Measurements from ENCODE around the gene FSIP1.
A peak's percentile ranks its signal among the peaks of the same experiment; 100 is the strongest.

Gene FSIP1

DNA sequence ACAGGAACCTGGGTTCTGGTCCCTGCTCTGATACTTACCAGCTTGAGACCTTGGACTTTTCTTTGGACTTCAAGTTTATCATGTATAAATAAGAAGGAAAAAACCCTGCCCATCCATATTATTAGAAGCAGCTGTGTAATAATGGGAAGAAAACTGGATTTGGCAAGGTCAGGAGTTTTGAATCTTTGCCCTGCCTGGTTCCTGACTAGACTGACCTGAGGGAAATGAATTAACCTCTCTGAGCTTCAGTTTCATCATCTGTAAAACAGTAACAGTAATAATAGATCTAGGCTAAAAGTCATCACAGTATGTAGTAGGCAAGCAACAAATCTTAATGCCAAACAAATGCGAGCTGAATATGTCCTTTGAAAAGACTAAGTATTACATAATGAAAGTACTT is 68.8 kb downstream of the FSIP1 start:
- TF ChIP-seq, protein P1, sequence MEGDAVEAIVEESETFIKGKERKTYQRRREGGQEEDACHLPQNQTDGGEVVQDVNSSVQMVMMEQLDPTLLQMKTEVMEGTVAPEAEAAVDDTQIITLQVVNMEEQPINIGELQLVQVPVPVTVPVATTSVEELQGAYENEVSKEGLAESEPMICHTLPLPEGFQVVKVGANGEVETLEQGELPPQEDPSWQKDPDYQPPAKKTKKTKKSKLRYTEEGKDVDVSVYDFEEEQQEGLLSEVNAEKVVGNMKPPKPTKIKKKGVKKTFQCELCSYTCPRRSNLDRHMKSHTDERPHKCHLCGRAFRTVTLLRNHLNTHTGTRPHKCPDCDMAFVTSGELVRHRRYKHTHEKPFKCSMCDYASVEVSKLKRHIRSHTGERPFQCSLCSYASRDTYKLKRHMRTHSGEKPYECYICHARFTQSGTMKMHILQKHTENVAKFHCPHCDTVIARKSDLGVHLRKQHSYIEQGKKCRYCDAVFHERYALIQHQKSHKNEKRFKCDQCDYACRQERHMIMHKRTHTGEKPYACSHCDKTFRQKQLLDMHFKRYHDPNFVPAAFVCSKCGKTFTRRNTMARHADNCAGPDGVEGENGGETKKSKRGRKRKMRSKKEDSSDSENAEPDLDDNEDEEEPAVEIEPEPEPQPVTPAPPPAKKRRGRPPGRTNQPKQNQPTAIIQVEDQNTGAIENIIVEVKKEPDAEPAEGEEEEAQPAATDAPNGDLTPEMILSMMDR (IDR thresholded peaks at IDR 0.05; ENCODE audit: poor library complexity, severe bottlenecking) = no peak
- Histone ChIP-seq H3K4me1 (ENCODE audit: insufficient read depth, poor library complexity, severe bottlenecking) (no peaks in the 10 kb centered on the region), H3K27ac (ENCODE audit: poor library complexity, severe bottlenecking) (no peak overlapping the region), H3K27me3 (ENCODE audit: insufficient read depth, poor library complexity, severe bottlenecking) (no peaks in the 10 kb centered on the region), H3K4me3 (ENCODE audit: severe bottlenecking) (no peak overlapping the region), H3K36me3 (ENCODE audit: low read depth) (no peaks in the 10 kb centered on the region), H3K9me3 (ENCODE audit: severe bottlenecking) (peaks cover 2% of the 10 kb centered on the region)
- DNase-seq (ENCODE audit: low spot score) (no peak), ATAC-seq (ENCODE audit: low read depth) (no peak)

DNA sequence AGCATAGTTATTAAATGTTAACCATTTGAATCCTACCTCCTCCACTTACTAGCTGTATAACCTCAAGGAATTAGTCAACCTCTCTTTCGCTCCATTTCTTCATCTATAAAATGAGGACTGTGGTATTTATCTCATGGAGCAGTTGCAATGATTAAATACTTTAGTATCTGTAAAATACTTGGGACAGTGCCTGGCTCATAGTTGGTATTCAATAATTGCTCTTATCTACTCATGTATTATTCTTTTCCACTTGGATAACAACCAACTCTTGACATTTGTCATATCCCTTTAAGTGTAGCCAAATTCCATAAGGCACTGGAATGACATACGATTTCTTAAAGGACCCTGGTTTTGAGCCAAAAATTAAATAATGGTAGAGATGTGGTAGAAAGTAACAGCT is 72.0 kb downstream of the FSIP1 start:
- Histone ChIP-seq H3K4me3 (ENCODE audit: severe bottlenecking) (no peak overlapping the region), H3K9me3 (ENCODE audit: severe bottlenecking) (peaks cover 2% of the 10 kb centered on the region), H3K27me3 (ENCODE audit: insufficient read depth, poor library complexity, severe bottlenecking) (no peaks in the 10 kb centered on the region), H3K27ac (ENCODE audit: poor library complexity, severe bottlenecking) (no peak overlapping the region), H3K4me1 (ENCODE audit: insufficient read depth, poor library complexity, severe bottlenecking) (no peaks in the 10 kb centered on the region), H3K36me3 (ENCODE audit: low read depth) (no peaks in the 10 kb centered on the region)
- DNase-seq (ENCODE audit: low spot score) = no peak
- ATAC-seq (ENCODE audit: low read depth) = no peak
- TF ChIP-seq, protein P1 (IDR thresholded peaks at IDR 0.05; ENCODE audit: poor library complexity, severe bottlenecking) = no peak

DNA sequence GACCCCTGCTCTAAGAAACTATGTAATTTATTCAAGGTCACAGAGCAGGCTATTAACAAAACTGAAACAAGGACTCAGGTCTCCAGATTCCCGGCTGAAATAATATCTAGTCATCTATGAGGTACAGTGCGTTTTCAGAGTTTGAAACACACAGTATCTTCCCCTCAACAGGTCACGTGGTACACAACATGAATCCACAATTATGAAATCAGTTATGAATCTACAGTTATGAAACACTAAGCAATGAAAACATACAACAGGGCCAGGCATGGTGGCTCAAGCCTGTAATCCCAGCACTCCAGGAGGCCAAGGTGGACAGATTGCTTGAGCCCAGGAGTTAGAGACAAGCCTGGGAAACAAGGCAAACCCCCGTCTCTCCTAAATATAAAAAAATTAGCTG is 72.7 kb downstream of the FSIP1 start:
- no peak for DNase-seq (ENCODE audit: low spot score)
- H3K4me1 ChIP-seq (ENCODE audit: insufficient read depth, poor library complexity, severe bottlenecking) = no peaks in the 10 kb centered on the region

DNA sequence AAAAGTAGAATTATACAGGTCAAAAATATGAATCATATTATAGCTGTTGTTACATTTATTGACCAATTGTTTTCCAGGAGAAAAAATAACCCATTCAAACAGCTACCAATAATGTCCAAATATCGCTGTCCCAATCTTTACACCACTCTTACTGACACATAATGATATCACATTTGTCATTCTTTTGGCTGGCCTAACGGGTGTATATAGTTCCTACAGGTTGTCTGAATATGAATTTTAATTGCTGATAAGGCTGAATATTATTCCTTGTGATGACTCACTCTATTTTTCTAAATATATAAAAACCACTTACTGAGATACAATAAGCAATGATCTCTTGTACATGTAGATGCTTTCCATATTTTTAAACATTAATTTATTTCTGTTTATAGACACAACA is 76.4 kb downstream of the FSIP1 start:
- H3K9me3 ChIP-seq (ENCODE audit: severe bottlenecking) = peaks cover 2% of the 10 kb centered on the region
- H3K4me1 ChIP-seq (ENCODE audit: insufficient read depth, poor library complexity, severe bottlenecking) = no peaks in the 10 kb centered on the region
- no peak overlapping the region for H3K27ac ChIP-seq (ENCODE audit: poor library complexity, severe bottlenecking)
- ATAC-seq (ENCODE audit: low read depth) = no peak
- H3K36me3 ChIP-seq (ENCODE audit: low read depth) = no peaks in the 10 kb centered on the region
- no peak overlapping the region for H3K4me3 ChIP-seq (ENCODE audit: severe bottlenecking)
- TF ChIP-seq, protein P1 (IDR thresholded peaks at IDR 0.05; ENCODE audit: poor library complexity, severe bottlenecking) = no peak
- no peaks in the 10 kb centered on the region for H3K27me3 ChIP-seq (ENCODE audit: insufficient read depth, poor library complexity, severe bottlenecking)
- DNase-seq (ENCODE audit: low spot score) = no peak

More for the DNA sequence above, 72.7 kb downstream of the FSIP1 start:
- TF ChIP-seq, protein P1 (IDR thresholded peaks at IDR 0.05; ENCODE audit: poor library complexity, severe bottlenecking) = no peak
- H3K4me3 ChIP-seq (ENCODE audit: severe bottlenecking) = no peak overlapping the region
- H3K27me3 ChIP-seq (ENCODE audit: insufficient read depth, poor library complexity, severe bottlenecking) = no peaks in the 10 kb centered on the region
- peaks cover 2% of the 10 kb centered on the region for H3K9me3 ChIP-seq (ENCODE audit: severe bottlenecking)
- H3K27ac ChIP-seq (ENCODE audit: poor library complexity, severe bottlenecking) = no peak overlapping the region
- ATAC-seq (ENCODE audit: low read depth) = no peak
- no peaks in the 10 kb centered on the region for H3K36me3 ChIP-seq (ENCODE audit: low read depth)

DNA sequence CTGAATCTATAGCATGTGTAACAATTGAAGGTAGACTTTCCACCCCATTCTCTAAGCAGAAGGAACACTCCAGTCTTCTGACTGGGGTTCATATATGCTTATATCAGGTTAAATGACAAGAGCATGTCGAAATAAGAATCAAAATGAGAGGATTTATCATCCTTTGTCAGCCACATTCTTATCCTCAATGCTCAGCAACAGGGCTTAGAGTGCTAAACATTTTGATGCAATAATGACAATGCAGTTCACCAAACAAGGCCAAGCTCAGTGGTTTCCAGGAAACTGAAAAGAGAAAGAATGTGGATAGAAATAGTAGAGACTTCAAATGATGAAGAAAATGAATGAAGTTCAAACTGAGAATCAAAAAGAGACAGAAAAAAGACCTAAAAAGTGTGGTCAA is 78.0 kb downstream of the FSIP1 start:
- ATAC-seq (ENCODE audit: low read depth) (peak; percentile 55; the same call in 2 of the 3 replicates), DNase-seq (ENCODE audit: low spot score) (no peak)
- Histone ChIP-seq H3K4me3 (ENCODE audit: severe bottlenecking) (no peak overlapping the region), H3K4me1 (ENCODE audit: insufficient read depth, poor library complexity, severe bottlenecking) (no peaks in the 10 kb centered on the region), H3K36me3 (ENCODE audit: low read depth) (no peaks in the 10 kb centered on the region), H3K27ac (ENCODE audit: poor library complexity, severe bottlenecking) (no peak overlapping the region), H3K9me3 (ENCODE audit: severe bottlenecking) (no peaks in the 10 kb centered on the region), H3K27me3 (ENCODE audit: insufficient read depth, poor library complexity, severe bottlenecking) (no peaks in the 10 kb centered on the region)
- TF ChIP-seq, protein P1 (IDR thresholded peaks at IDR 0.05; ENCODE audit: poor library complexity, severe bottlenecking) = no peak

Data from RWPE2 (cell line).